ENCODE results near the gene CD226.

CD226 gene

GRCh38 chr18:69945220-69946114 is 2.2 kb downstream of the CD226 start:
- H3K4me1 ChIP-seq (ENCODE audit: control insufficient read depth, insufficient read depth, low read length) = no peaks in the 10 kb centered on the region
- no peaks in the 10 kb centered on the region for H3K36me3 ChIP-seq (ENCODE audit: control insufficient read depth in 2 of 2, insufficient read depth in 1 of 2, low read length in 2 of 2)
- no peak overlapping the region for H3K27ac ChIP-seq (ENCODE audit: extremely low read depth, low read depth, low read length)
- CTCF ChIA-PET = no interaction called here
- no peak for TF ChIP-seq ZBTB26 (tag by site-specific recombination; optimal IDR thresholded peaks at IDR 0.05)
- TF ChIP-seq ZNF223 (tag by site-specific recombination; IDR thresholded peaks at IDR 0.05) = no peak
- TF ChIP-seq ZNF133 (tag by site-specific recombination; IDR thresholded peaks at IDR 0.05) = no peak
- no peak for TF ChIP-seq ZNF488 (tag by site-specific recombination; IDR thresholded peaks at IDR 0.05)
- TF ChIP-seq ZSCAN23 (tag by site-specific recombination; IDR thresholded peaks at IDR 0.05) = no peak
- TF ChIP-seq KLF7 (tag by site-specific recombination; IDR thresholded peaks at IDR 0.05; ENCODE audit: borderline replicate concordance) = no peak
- no peak for TF ChIP-seq ZNF777 (tag by site-specific recombination; IDR thresholded peaks at IDR 0.05; ENCODE audit: borderline replicate concordance)
- TF ChIP-seq SETDB1 (IDR thresholded peaks at IDR 0.05; ENCODE audit: insufficient read length, low read length) = no peak
- H3K4me3 ChIP-seq (ENCODE audit: low read depth, low read length) = no peak overlapping the region
- no peaks in the 10 kb centered on the region for H3K9me3 ChIP-seq (ENCODE audit: control insufficient read depth, insufficient read depth, low read depth, low read length)
- POLR2A ChIA-PET = no interaction called here

- ChIA-PET POLR2A (interaction anchor here (0.7 kb wide), 1 partner anchor 919 kb away, joined by 3 read pairs; no protein-coding TSS in a partner anchor), CTCF (interaction anchor here (0.6 kb wide), 1 partner anchor 52 kb away, joined by 3 read pairs; no protein-coding TSS in a partner anchor)
- TF ChIP-seq ZNF624 (tag by site-specific recombination; IDR thresholded peaks at IDR 0.05) (no peak), ZBTB49 (tag by site-specific recombination; IDR thresholded peaks at IDR 0.05; ENCODE audit: low read depth) (no peak), ZNF366 (tag by site-specific recombination; conservative IDR thresholded peaks at IDR 0.05) (no peak), ZSCAN18 (tag by site-specific recombination; IDR thresholded peaks at IDR 0.05) (no peak), ZBTB44 (tag by site-specific recombination; IDR thresholded peaks at IDR 0.05) (no peak), ZNF549 (tag by site-specific recombination; IDR thresholded peaks at IDR 0.05) (no peak), ZNF747 (tag by site-specific recombination; IDR thresholded peaks at IDR 0.05) (no peak), ZBTB6 (tag by site-specific recombination; IDR thresholded peaks at IDR 0.05) (no peak), ZBTB48 (tag by site-specific recombination; IDR thresholded peaks at IDR 0.05) (no peak), ZNF280D (tag by site-specific recombination; IDR thresholded peaks at IDR 0.05) (no peak), ZBTB21 (tag by site-specific recombination; IDR thresholded peaks at IDR 0.05) (no peak)
- H3K4me3 ChIP-seq (ENCODE audit: low read depth, low read length) = no peak overlapping the region
- no peaks in the 10 kb centered on the region for H3K36me3 ChIP-seq (ENCODE audit: control insufficient read depth in 2 of 2, insufficient read depth in 1 of 2, low read length in 2 of 2)
- no peaks in the 10 kb centered on the region for H3K9me3 ChIP-seq (ENCODE audit: control insufficient read depth, insufficient read depth, low read depth, low read length)
- H3K4me1 ChIP-seq (ENCODE audit: control insufficient read depth, insufficient read depth, low read length) = no peaks in the 10 kb centered on the region
- no peak overlapping the region for H3K27ac ChIP-seq (ENCODE audit: extremely low read depth, low read depth, low read length)
These were observed 3.2 kb downstream of the CD226 start for GRCh38 chr18:69944436-69944835.

Data from HEK293 (cell line).